ENCODE results near the gene GIGYF2. TPM values are rescaled to one million over a fixed set of nuclear protein-coding genes. Genes with fewer than 3 reads are reported as not detected.
"Not testable (repeated sequence)": the region's sequence is repeated elsewhere in the genome, so short reads cannot be mapped to it uniquely, and the experiment has no call there.

The GIGYF2 gene
- total RNA-seq, 4 donors from 2014 or later: 40.8 to 146 (median 76.0) TPM

GRCh38 chr2:232674491-232674890, 22.6 kb upstream of the GIGYF2 start:
- no peak overlapping the region for H3K27ac ChIP-seq
- no peaks in the 10 kb centered on the region for H3K36me3 ChIP-seq
- no peaks in the 10 kb centered on the region for H3K9me3 ChIP-seq
- DNase-seq: no peak
- no peak overlapping the region for H3K4me3 ChIP-seq
- no peaks in the 10 kb centered on the region for H3K4me1 ChIP-seq
- in situ Hi-C loops (cut with MboI; ENCODE audit: low pct_ligation_motif_present in 1 of 4, low pct_unique_long_range_greater_than_20kb in 1 of 4, low sequenced_read_pairs in 3 of 4): no loop called here
- TF ChIP-seq POLR2AphosphoS5 (IDR thresholded peaks at IDR 0.05): no peak
- no peak for TF ChIP-seq POLR2A (IDR thresholded peaks at IDR 0.05)
- no peak for TF ChIP-seq EP300 (IDR thresholded peaks at IDR 0.05; ENCODE audit: low read depth)
- TF ChIP-seq CTCF (IDR thresholded peaks at IDR 0.05): no peak
- no peaks in the 10 kb centered on the region for H3K27me3 ChIP-seq
- WGBS, 2 donors (ENCODE audit: low coverage in 1 of 2): 21 to 39% methylated on average over 6 of the region's 6 CpGs
- intact Hi-C loops (cut with DNase I; ENCODE audit: low total_unique reads): no loop called here

GRCh38 chr2:232675381-232675780, 21.8 kb upstream of the GIGYF2 start:
- in situ Hi-C loops (cut with MboI; ENCODE audit: low pct_ligation_motif_present in 1 of 4, low pct_unique_long_range_greater_than_20kb in 1 of 4, low sequenced_read_pairs in 3 of 4) (no loop called here), intact Hi-C loops (cut with DNase I; ENCODE audit: low total_unique reads) (no loop called here)
- no peak overlapping the region for H3K4me3 ChIP-seq
- no peak for DNase-seq
- H3K27ac ChIP-seq: no peak overlapping the region
- no peaks in the 10 kb centered on the region for H3K36me3 ChIP-seq
- no peaks in the 10 kb centered on the region for H3K4me1 ChIP-seq
- no peaks in the 10 kb centered on the region for H3K9me3 ChIP-seq
- 84 to 100% methylated on average over 7 to 10 of the region's 10 CpGs for WGBS, 2 donors (ENCODE audit: low coverage in 1 of 2)
- no peaks in the 10 kb centered on the region for H3K27me3 ChIP-seq
- TF ChIP-seq EP300 (IDR thresholded peaks at IDR 0.05; ENCODE audit: low read depth) (no peak), POLR2AphosphoS5 (IDR thresholded peaks at IDR 0.05) (no peak)

GRCh38 chr2:232680006-232680405, 17.1 kb upstream of the GIGYF2 start:
- WGBS, 2 donors (ENCODE audit: low coverage in 1 of 2): 77 to 91% methylated on average over 5 to 7 of the region's 7 CpGs
- Histone ChIP-seq H3K27ac (no peak overlapping the region), H3K36me3 (no peaks in the 10 kb centered on the region), H3K27me3 (no peaks in the 10 kb centered on the region), H3K9me3 (no peaks in the 10 kb centered on the region), H3K4me1 (no peaks in the 10 kb centered on the region), H3K4me3 (no peak overlapping the region)
- in situ Hi-C loops (cut with MboI; ENCODE audit: low pct_ligation_motif_present in 1 of 4, low pct_unique_long_range_greater_than_20kb in 1 of 4, low sequenced_read_pairs in 3 of 4): no loop called here
- no peak for TF ChIP-seq POLR2AphosphoS5 (IDR thresholded peaks at IDR 0.05)
- TF ChIP-seq POLR2A (IDR thresholded peaks at IDR 0.05): no peak
- TF ChIP-seq EP300 (IDR thresholded peaks at IDR 0.05; ENCODE audit: low read depth): no peak
- no peak for TF ChIP-seq CTCF (IDR thresholded peaks at IDR 0.05)
- DNase-seq: no peak
- intact Hi-C loops (cut with DNase I; ENCODE audit: low total_unique reads): no loop called here

- Histone ChIP-seq H3K27me3 (no peaks in the 10 kb centered on the region), H3K27ac (no peak overlapping the region), H3K9me3 (no peaks in the 10 kb centered on the region), H3K4me1 (no peaks in the 10 kb centered on the region), H3K4me3 (no peak overlapping the region), H3K36me3 (no peaks in the 10 kb centered on the region)
- WGBS, 2 donors (ENCODE audit: low coverage in 1 of 2): 91 to 93% methylated on average over 4 to 10 of the region's 10 CpGs
- no peak for DNase-seq
- intact Hi-C loops (cut with DNase I; ENCODE audit: low total_unique reads): no loop called here
- TF ChIP-seq POLR2AphosphoS5 (IDR thresholded peaks at IDR 0.05) (no peak), POLR2A (IDR thresholded peaks at IDR 0.05) (no peak), EP300 (IDR thresholded peaks at IDR 0.05; ENCODE audit: low read depth) (no peak), CTCF (IDR thresholded peaks at IDR 0.05) (no peak)
- in situ Hi-C loops (cut with MboI; ENCODE audit: low pct_ligation_motif_present in 1 of 4, low pct_unique_long_range_greater_than_20kb in 1 of 4, low sequenced_read_pairs in 3 of 4): no loop called here
These were observed 15.6 kb upstream of the GIGYF2 start for GRCh38 chr2:232681527-232681926.

GRCh38 chr2:232683368-232683767, 13.8 kb upstream of the GIGYF2 start:
- in situ Hi-C loops (cut with MboI; ENCODE audit: low pct_ligation_motif_present in 1 of 4, low pct_unique_long_range_greater_than_20kb in 1 of 4, low sequenced_read_pairs in 3 of 4) (no loop called here), intact Hi-C loops (cut with DNase I; ENCODE audit: low total_unique reads) (no loop called here)
- Histone ChIP-seq H3K27ac (no peak overlapping the region), H3K4me1 (no peaks in the 10 kb centered on the region), H3K4me3 (no peak overlapping the region), H3K9me3 (no peaks in the 10 kb centered on the region), H3K27me3 (no peaks in the 10 kb centered on the region), H3K36me3 (no peaks in the 10 kb centered on the region)
- DNase-seq: no peak
- TF ChIP-seq CTCF (IDR thresholded peaks at IDR 0.05) (no peak), EP300 (IDR thresholded peaks at IDR 0.05; ENCODE audit: low read depth) (no peak), POLR2A (IDR thresholded peaks at IDR 0.05) (no peak), POLR2AphosphoS5 (IDR thresholded peaks at IDR 0.05) (no peak)
- 40 to 60% methylated on average over 1 of the region's 1 CpG for WGBS, 2 donors (ENCODE audit: low coverage in 1 of 2)

GRCh38 chr2:232685391-232685790, 11.7 kb upstream of the GIGYF2 start:
- WGBS, 2 donors (ENCODE audit: low coverage in 1 of 2): 92 to 99% methylated on average over 6 of the region's 6 CpGs
- in situ Hi-C loops (cut with MboI; ENCODE audit: low pct_ligation_motif_present in 1 of 4, low pct_unique_long_range_greater_than_20kb in 1 of 4, low sequenced_read_pairs in 3 of 4); H3K4me1 ChIP-seq; H3K36me3 ChIP-seq; H3K4me3 ChIP-seq; H3K27ac ChIP-seq; H3K9me3 ChIP-seq; intact Hi-C loops (cut with DNase I; ENCODE audit: low total_unique reads); H3K27me3 ChIP-seq; DNase-seq: not testable (repeated sequence)

All from transverse colon (tissue), 4 donors.